ENCODE data around the gene SOWAHC. TPM values are rescaled to one million over a fixed set of nuclear protein-coding genes. Genes with fewer than 3 reads are reported as not detected.

SOWAHC gene
- total and polyA plus RNA-seq, 7 donors, result 0.56 to 3.4 (median 0.99) TPM

GRCh38 chr2:109615637-109616144 is 1.5 kb downstream of the SOWAHC start:
- DNase-seq, result no peak
- H3K9me3 ChIP-seq, result no peaks in the 10 kb centered on the region
- intact Hi-C loops (cut with DNase I), result loop anchor here in 1 of 2 donors (5.0 kb wide), 1 partner anchor 53 kb away; no protein-coding TSS in a partner anchor
- 84 to 89% (median 85%) methylated on average over 24 of the region's 24 CpGs for WGBS, 3 donors
- ATAC-seq, result no peak
- no peak for TF ChIP-seq CTCF (IDR thresholded peaks at IDR 0.05)
- H3K27ac ChIP-seq, result no peak overlapping the region
- peak overlapping the region; percentile 77 for H3K4me3 ChIP-seq
- peaks cover 21% of the 10 kb centered on the region for H3K4me1 ChIP-seq
- H3K36me3 ChIP-seq (ENCODE audit: insufficient read depth in 1 of 2, low read depth in 1 of 2), result no peaks in the 10 kb centered on the region
- no peaks in the 10 kb centered on the region for H3K27me3 ChIP-seq (ENCODE audit: insufficient read depth in 3 of 3, low read length in 2 of 3)

GRCh38 chr2:109616184-109616583 is 2.0 kb downstream of the SOWAHC start:
- no peaks in the 10 kb centered on the region for H3K27me3 ChIP-seq (ENCODE audit: insufficient read depth in 3 of 3, low read length in 2 of 3)
- no peak for ATAC-seq
- intact Hi-C loops (cut with DNase I), result loop anchor here in 1 of 2 donors (5.0 kb wide), 1 partner anchor 54 kb away; no protein-coding TSS in a partner anchor
- H3K9me3 ChIP-seq, result no peaks in the 10 kb centered on the region
- WGBS, 3 donors, result 90 to 93% (median 92%) methylated on average over 5 of the region's 5 CpGs
- DNase-seq, result no peak
- H3K4me3 ChIP-seq, result no peak overlapping the region
- peaks cover 21% of the 10 kb centered on the region for H3K4me1 ChIP-seq
- TF ChIP-seq CTCF (IDR thresholded peaks at IDR 0.05), result no peak
- H3K27ac ChIP-seq, result no peak overlapping the region
- no peaks in the 10 kb centered on the region for H3K36me3 ChIP-seq (ENCODE audit: insufficient read depth in 1 of 2, low read depth in 1 of 2)

- no peak for ATAC-seq
- 73 to 78% (median 75%) methylated on average over 4 of the region's 4 CpGs for WGBS, 3 donors
- Histone ChIP-seq H3K27ac (no peak overlapping the region), H3K27me3 (ENCODE audit: insufficient read depth in 3 of 3, low read length in 2 of 3) (no peaks in the 10 kb centered on the region), H3K36me3 (ENCODE audit: insufficient read depth in 1 of 2, low read depth in 1 of 2) (no peaks in the 10 kb centered on the region), H3K4me3 (no peak overlapping the region), H3K4me1 (peaks cover 17% of the 10 kb centered on the region), H3K9me3 (no peaks in the 10 kb centered on the region)
- DNase-seq, result no peak
- TF ChIP-seq CTCF (IDR thresholded peaks at IDR 0.05), result no peak
- intact Hi-C loops (cut with DNase I), result loop anchor here in 1 of 2 donors (5.0 kb wide), 1 partner anchor 57 kb away; no protein-coding TSS in a partner anchor
These were observed 5.0 kb downstream of the SOWAHC start for GRCh38 chr2:109619032-109619615.

GRCh38 chr2:109623297-109623696 is 9.1 kb downstream of the SOWAHC start:
- TF ChIP-seq CTCF (IDR thresholded peaks at IDR 0.05), result no peak
- no peak overlapping the region for H3K27ac ChIP-seq
- no peaks in the 10 kb centered on the region for H3K27me3 ChIP-seq (ENCODE audit: insufficient read depth in 3 of 3, low read length in 2 of 3)
- intact Hi-C loops (cut with DNase I), result no loop called here
- H3K4me1 ChIP-seq, result no peaks in the 10 kb centered on the region
- H3K9me3 ChIP-seq, result no peaks in the 10 kb centered on the region
- no peaks in the 10 kb centered on the region for H3K36me3 ChIP-seq (ENCODE audit: insufficient read depth in 1 of 2, low read depth in 1 of 2)
- ATAC-seq, result no peak
- 39 to 52% (median 43%) methylated on average over 5 of the region's 5 CpGs for WGBS, 3 donors
- H3K4me3 ChIP-seq, result no peak overlapping the region
- no peak for DNase-seq
